ENCODE results near the gene C11orf21.

The C11orf21 gene

GRCh38 chr11:2298795-2299761 lies 2.6 kb downstream of the C11orf21 start:
- Histone ChIP-seq H3K36me3 (ENCODE audit: insufficient read depth, low read length) (no peaks in the 10 kb centered on the region), H3K9me3 (ENCODE audit: low read length) (no peaks in the 10 kb centered on the region), H3K27ac (ENCODE audit: low read depth, low read length) (no peak overlapping the region), H3K4me3 (ENCODE audit: low read depth in 1 of 2, low read length in 2 of 2) (no peak overlapping the region), H3K9ac (ENCODE audit: low read length) (no peak overlapping the region), H3K4me1 (ENCODE audit: insufficient read depth, low read length) (peaks cover 21% of the 10 kb centered on the region), H3K27me3 (ENCODE audit: control insufficient read depth in 1 of 2, insufficient read depth in 2 of 2, low read length in 2 of 2) (no peaks in the 10 kb centered on the region)

- Histone ChIP-seq H3K4me3 (ENCODE audit: low read depth in 1 of 2, low read length in 2 of 2) (no peak overlapping the region), H3K4me1 (ENCODE audit: insufficient read depth, low read length) (peaks cover 12% of the 10 kb centered on the region), H3K36me3 (ENCODE audit: insufficient read depth, low read length) (no peaks in the 10 kb centered on the region), H3K27ac (ENCODE audit: low read depth, low read length) (no peak overlapping the region), H3K9ac (ENCODE audit: low read length) (no peak overlapping the region), H3K9me3 (ENCODE audit: low read length) (no peaks in the 10 kb centered on the region), H3K27me3 (ENCODE audit: control insufficient read depth in 1 of 2, insufficient read depth in 2 of 2, low read length in 2 of 2) (no peaks in the 10 kb centered on the region)
These were observed 3.5 kb downstream of the C11orf21 start for GRCh38 chr11:2298131-2298794.

GRCh38 chr11:2297623-2298030 lies 4.1 kb downstream of the C11orf21 start:
- Histone ChIP-seq H3K9me3 (ENCODE audit: low read length) (no peaks in the 10 kb centered on the region), H3K4me1 (ENCODE audit: insufficient read depth, low read length) (peaks cover 6% of the 10 kb centered on the region), H3K4me3 (ENCODE audit: low read depth in 1 of 2, low read length in 2 of 2) (no peak overlapping the region), H3K27me3 (ENCODE audit: control insufficient read depth in 1 of 2, insufficient read depth in 2 of 2, low read length in 2 of 2) (no peaks in the 10 kb centered on the region), H3K36me3 (ENCODE audit: insufficient read depth, low read length) (no peaks in the 10 kb centered on the region), H3K27ac (ENCODE audit: low read depth, low read length) (no peak overlapping the region), H3K9ac (ENCODE audit: low read length) (no peak overlapping the region)

GRCh38 chr11:2296913-2297622 lies 4.7 kb downstream of the C11orf21 start:
- H3K36me3 ChIP-seq (ENCODE audit: insufficient read depth, low read length) = no peaks in the 10 kb centered on the region

GRCh38 chr11:2295971-2296912 lies 5.5 kb downstream of the C11orf21 start:
- no peaks in the 10 kb centered on the region for H3K36me3 ChIP-seq (ENCODE audit: insufficient read depth, low read length)
- H3K4me1 ChIP-seq (ENCODE audit: insufficient read depth, low read length) = no peaks in the 10 kb centered on the region
- no peak overlapping the region for H3K9ac ChIP-seq (ENCODE audit: low read length)
- H3K9me3 ChIP-seq (ENCODE audit: low read length) = no peaks in the 10 kb centered on the region
- no peak overlapping the region for H3K27ac ChIP-seq (ENCODE audit: low read depth, low read length)
- no peak overlapping the region for H3K4me3 ChIP-seq (ENCODE audit: low read depth in 1 of 2, low read length in 2 of 2)
- no peaks in the 10 kb centered on the region for H3K27me3 ChIP-seq (ENCODE audit: control insufficient read depth in 1 of 2, insufficient read depth in 2 of 2, low read length in 2 of 2)

More at GRCh38 chr11:2296913-2297622, 4.7 kb downstream of the C11orf21 start:
- Histone ChIP-seq H3K27ac (ENCODE audit: low read depth, low read length) (no peak overlapping the region), H3K27me3 (ENCODE audit: control insufficient read depth in 1 of 2, insufficient read depth in 2 of 2, low read length in 2 of 2) (no peaks in the 10 kb centered on the region), H3K9ac (ENCODE audit: low read length) (no peak overlapping the region), H3K9me3 (ENCODE audit: low read length) (no peaks in the 10 kb centered on the region), H3K4me3 (ENCODE audit: low read depth in 1 of 2, low read length in 2 of 2) (no peak overlapping the region), H3K4me1 (ENCODE audit: insufficient read depth, low read length) (peaks cover under 1% of the 10 kb centered on the region)

GRCh38 chr11:2294926-2295290 lies 6.8 kb downstream of the C11orf21 start:
- Histone ChIP-seq H3K27ac (ENCODE audit: low read depth, low read length) (no peak overlapping the region), H3K9ac (ENCODE audit: low read length) (no peak overlapping the region), H3K9me3 (ENCODE audit: low read length) (no peaks in the 10 kb centered on the region), H3K27me3 (ENCODE audit: control insufficient read depth in 1 of 2, insufficient read depth in 2 of 2, low read length in 2 of 2) (no peaks in the 10 kb centered on the region), H3K36me3 (ENCODE audit: insufficient read depth, low read length) (no peaks in the 10 kb centered on the region), H3K4me3 (ENCODE audit: low read depth in 1 of 2, low read length in 2 of 2) (no peak overlapping the region), H3K4me1 (ENCODE audit: insufficient read depth, low read length) (no peaks in the 10 kb centered on the region)

- Histone ChIP-seq H3K27ac (ENCODE audit: low read depth, low read length) (no peak overlapping the region), H3K27me3 (ENCODE audit: control insufficient read depth in 1 of 2, insufficient read depth in 2 of 2, low read length in 2 of 2) (no peaks in the 10 kb centered on the region), H3K4me3 (ENCODE audit: low read depth in 1 of 2, low read length in 2 of 2) (no peak overlapping the region), H3K9ac (ENCODE audit: low read length) (no peak overlapping the region), H3K4me1 (ENCODE audit: insufficient read depth, low read length) (no peaks in the 10 kb centered on the region), H3K36me3 (ENCODE audit: insufficient read depth, low read length) (no peaks in the 10 kb centered on the region), H3K9me3 (ENCODE audit: low read length) (no peaks in the 10 kb centered on the region)
These were observed 7.5 kb downstream of the C11orf21 start for GRCh38 chr11:2293984-2294925.

GRCh38 chr11:2293531-2293971 lies 8.2 kb downstream of the C11orf21 start:
- Histone ChIP-seq H3K9me3 (ENCODE audit: low read length) (no peaks in the 10 kb centered on the region), H3K4me1 (ENCODE audit: insufficient read depth, low read length) (no peaks in the 10 kb centered on the region), H3K9ac (ENCODE audit: low read length) (no peak overlapping the region), H3K27ac (ENCODE audit: low read depth, low read length) (no peak overlapping the region), H3K27me3 (ENCODE audit: control insufficient read depth in 1 of 2, insufficient read depth in 2 of 2, low read length in 2 of 2) (peaks cover 0 to 3% of the 10 kb centered on the region in 2 donors), H3K36me3 (ENCODE audit: insufficient read depth, low read length) (no peaks in the 10 kb centered on the region), H3K4me3 (ENCODE audit: low read depth in 1 of 2, low read length in 2 of 2) (no peak overlapping the region)

- Histone ChIP-seq H3K27ac (ENCODE audit: low read depth, low read length) (no peak overlapping the region), H3K36me3 (ENCODE audit: insufficient read depth, low read length) (no peaks in the 10 kb centered on the region), H3K9ac (ENCODE audit: low read length) (no peak overlapping the region), H3K9me3 (ENCODE audit: low read length) (no peaks in the 10 kb centered on the region), H3K4me3 (ENCODE audit: low read depth in 1 of 2, low read length in 2 of 2) (no peak overlapping the region), H3K27me3 (ENCODE audit: control insufficient read depth in 1 of 2, insufficient read depth in 2 of 2, low read length in 2 of 2) (peaks cover 0 to 9% of the 10 kb centered on the region in 2 donors), H3K4me1 (ENCODE audit: insufficient read depth, low read length) (peaks cover 7% of the 10 kb centered on the region)
These were observed 11.3 kb downstream of the C11orf21 start for GRCh38 chr11:2290351-2290841.

GRCh38 chr11:2289859-2290258 lies 11.9 kb downstream of the C11orf21 start:
- H3K4me1 ChIP-seq (ENCODE audit: insufficient read depth, low read length) = peaks cover 7% of the 10 kb centered on the region
- peaks cover 0 to 9% of the 10 kb centered on the region in 2 donors for H3K27me3 ChIP-seq (ENCODE audit: control insufficient read depth in 1 of 2, insufficient read depth in 2 of 2, low read length in 2 of 2)
- H3K9me3 ChIP-seq (ENCODE audit: low read length) = no peaks in the 10 kb centered on the region
- no peak overlapping the region for H3K27ac ChIP-seq (ENCODE audit: low read depth, low read length)
- H3K36me3 ChIP-seq (ENCODE audit: insufficient read depth, low read length) = no peaks in the 10 kb centered on the region
- H3K4me3 ChIP-seq (ENCODE audit: low read depth in 1 of 2, low read length in 2 of 2) = no peak overlapping the region
- H3K9ac ChIP-seq (ENCODE audit: low read length) = no peak overlapping the region
